ENCODE results near the gene PFN3. TPM values are rescaled to one million over a fixed set of nuclear protein-coding genes. Genes with fewer than 3 reads are reported as not detected.

PFN3 gene
- total and polyA plus RNA-seq, 2 experiments from 2014 or later = not detected

- H3K9me3 ChIP-seq (ENCODE audit: low read depth) = no peaks in the 10 kb centered on the region
- no peak overlapping the region for H3K4me3 ChIP-seq
- DNase-seq (ENCODE audit: low read depth in 1 of 2, low spot score in 1 of 2) = no peak
- H3K27me3 ChIP-seq = no peaks in the 10 kb centered on the region
- H3K36me3 ChIP-seq = no peaks in the 10 kb centered on the region
- H3K4me1 ChIP-seq (ENCODE audit: low read depth) = peaks cover 17% of the 10 kb centered on the region
- H3K27ac ChIP-seq = no peak overlapping the region
- TF ChIP-seq CTCF (IDR thresholded peaks at IDR 0.05; ENCODE audit: low read depth, low read length) = no peak
These were observed 26.7 kb downstream of the PFN3 start for GRCh38 chr5:177373806-177374205.

GRCh38 chr5:177372910-177373309 lies 27.6 kb downstream of the PFN3 start:
- no peaks in the 10 kb centered on the region for H3K27me3 ChIP-seq
- no peaks in the 10 kb centered on the region for H3K9me3 ChIP-seq (ENCODE audit: low read depth)
- no peak overlapping the region for H3K27ac ChIP-seq
- no peak overlapping the region for H3K4me3 ChIP-seq
- no peak for DNase-seq (ENCODE audit: low read depth in 1 of 2, low spot score in 1 of 2)
- H3K4me1 ChIP-seq (ENCODE audit: low read depth) = peaks cover 17% of the 10 kb centered on the region
- no peak for TF ChIP-seq CTCF (IDR thresholded peaks at IDR 0.05; ENCODE audit: low read depth, low read length)
- no peaks in the 10 kb centered on the region for H3K36me3 ChIP-seq

GRCh38 chr5:177372034-177372896 lies 28.2 kb downstream of the PFN3 start:
- no peak for DNase-seq (ENCODE audit: low read depth in 1 of 2, low spot score in 1 of 2)
- no peaks in the 10 kb centered on the region for H3K36me3 ChIP-seq

GRCh38 chr5:177371120-177372033 lies 29.1 kb downstream of the PFN3 start:
- DNase-seq (ENCODE audit: low read depth in 1 of 2, low spot score in 1 of 2) = no peak
- peak overlapping the region; percentile 66 for H3K27ac ChIP-seq
- peak overlapping the region; percentile 31 for H3K4me3 ChIP-seq
- no peaks in the 10 kb centered on the region for H3K9me3 ChIP-seq (ENCODE audit: low read depth)
- H3K27me3 ChIP-seq = no peaks in the 10 kb centered on the region
- peaks cover 24% of the 10 kb centered on the region for H3K4me1 ChIP-seq (ENCODE audit: low read depth)
- no peaks in the 10 kb centered on the region for H3K36me3 ChIP-seq
- no peak for TF ChIP-seq CTCF (IDR thresholded peaks at IDR 0.05; ENCODE audit: low read depth, low read length)

More at GRCh38 chr5:177372034-177372896, 28.2 kb downstream of the PFN3 start:
- peaks cover 20% of the 10 kb centered on the region for H3K4me1 ChIP-seq (ENCODE audit: low read depth)
- H3K9me3 ChIP-seq (ENCODE audit: low read depth) = no peaks in the 10 kb centered on the region
- TF ChIP-seq CTCF (IDR thresholded peaks at IDR 0.05; ENCODE audit: low read depth, low read length) = no peak
- H3K27ac ChIP-seq = no peak overlapping the region
- H3K27me3 ChIP-seq = no peaks in the 10 kb centered on the region
- no peak overlapping the region for H3K4me3 ChIP-seq

- no peaks in the 10 kb centered on the region for H3K27me3 ChIP-seq
- H3K36me3 ChIP-seq = no peaks in the 10 kb centered on the region
- no peak overlapping the region for H3K27ac ChIP-seq
- DNase-seq (ENCODE audit: low read depth in 1 of 2, low spot score in 1 of 2) = peak; percentile 95 to 96
- no peak overlapping the region for H3K4me3 ChIP-seq
- TF ChIP-seq CTCF (IDR thresholded peaks at IDR 0.05; ENCODE audit: low read depth, low read length) = peak; percentile 59
- no peaks in the 10 kb centered on the region for H3K9me3 ChIP-seq (ENCODE audit: low read depth)
- H3K4me1 ChIP-seq (ENCODE audit: low read depth) = peaks cover 32% of the 10 kb centered on the region
These were observed 29.9 kb downstream of the PFN3 start for GRCh38 chr5:177370488-177371119.

Measured in cardiac muscle cell (in vitro differentiated cells and primary cell).